Stimulated activated CD8-positive, alpha-beta memory T cell treated with anti-CD3 and anti-CD28 coated beads, Interleukin-12 subunit alpha, Interleukin-12 subunit beta, amount 100 ng/mL, for 1 hour (primary cell): ENCODE results near the gene BIN1.
"Not testable (repeated sequence)": the region's sequence is repeated elsewhere in the genome, so short reads cannot be mapped to it uniquely, and the experiment has no call there.

Experiments
- DNase-seq: peaks from one replicate; pipeline ENCODE4 v3.0.0-alpha.2; 2020; ENCODE audit warnings: low read depth

The BIN1 gene

GRCh38 chr2:127133793-127134192 lies 26.8 kb upstream of the BIN1 start:
- DNase-seq: no peak

GRCh38 chr2:127130421-127130820 lies 23.5 kb upstream of the BIN1 start:
- DNase-seq: no peak

GRCh38 chr2:127129937-127130336 lies 23.0 kb upstream of the BIN1 start:
- DNase-seq: no peak

- DNase-seq: no peak
These were observed 21.5 kb upstream of the BIN1 start for GRCh38 chr2:127128445-127128904.

- no peak for DNase-seq
These were observed 18.9 kb upstream of the BIN1 start for GRCh38 chr2:127125821-127126220.

- no peak for DNase-seq
These were observed 17.5 kb upstream of the BIN1 start for GRCh38 chr2:127124426-127124825.

- no peak for DNase-seq
These were observed 15.5 kb upstream of the BIN1 start for GRCh38 chr2:127122361-127123027.

- no peak for DNase-seq
These were observed 14.8 kb upstream of the BIN1 start for GRCh38 chr2:127121776-127122176.

GRCh38 chr2:127121353-127121752 lies 14.4 kb upstream of the BIN1 start:
- DNase-seq: no peak

- not testable (repeated sequence) for DNase-seq
These were observed 13.5 kb upstream of the BIN1 start for GRCh38 chr2:127120408-127120807.

GRCh38 chr2:127118467-127118866 lies 11.5 kb upstream of the BIN1 start:
- DNase-seq: no peak

- no peak for DNase-seq
These were observed 11.1 kb upstream of the BIN1 start for GRCh38 chr2:127118038-127118437.

- no peak for DNase-seq
These were observed 10.6 kb upstream of the BIN1 start for GRCh38 chr2:127117603-127118002.

GRCh38 chr2:127115471-127116199 lies 8.7 kb upstream of the BIN1 start:
- no peak for DNase-seq

GRCh38 chr2:127110985-127111384 lies 4.0 kb upstream of the BIN1 start:
- DNase-seq: no peak

- DNase-seq: no peak
These were observed 1.2 kb upstream of the BIN1 start for GRCh38 chr2:127108090-127108523.

- no peak for DNase-seq
These were observed 657 bp upstream of the BIN1 start for GRCh38 chr2:127107622-127107999.

GRCh38 chr2:127106457-127106990 lies 430 bp downstream of the BIN1 start:
- DNase-seq: no peak

- DNase-seq: no peak
These were observed 1.1 kb downstream of the BIN1 start for GRCh38 chr2:127105656-127106456.

- no peak for DNase-seq
These were observed 1.9 kb downstream of the BIN1 start for GRCh38 chr2:127104881-127105655.

- no peak for DNase-seq
These were observed 2.7 kb downstream of the BIN1 start for GRCh38 chr2:127104166-127104660.
